ENCODE results near the gene APCDD1. TPM values are rescaled to one million over a fixed set of nuclear protein-coding genes. Genes with fewer than 3 reads are reported as not detected.

The APCDD1 gene
- total RNA-seq, 1 donor from 2014 or later: 110 TPM

GRCh38 chr18:10421859-10422258 lies 32.6 kb upstream of the APCDD1 start:
- no peak for DNase-seq (ENCODE audit: extremely low spot score, unreplicated experiment)
- peaks cover 10% of the 10 kb centered on the region for H3K4me1 Mint-ChIP-seq (ENCODE audit: unreplicated experiment)
- H3K27ac Mint-ChIP-seq: no peak overlapping the region
- H3K36me3 Mint-ChIP-seq: peaks cover 9% of the 10 kb centered on the region
- H3K4me3 Mint-ChIP-seq: no peak overlapping the region
- H3K9me3 Mint-ChIP-seq: peaks cover 18% of the 10 kb centered on the region
- no peaks in the 10 kb centered on the region for H3K27me3 Mint-ChIP-seq
- TF ChIP-seq, protein P1, sequence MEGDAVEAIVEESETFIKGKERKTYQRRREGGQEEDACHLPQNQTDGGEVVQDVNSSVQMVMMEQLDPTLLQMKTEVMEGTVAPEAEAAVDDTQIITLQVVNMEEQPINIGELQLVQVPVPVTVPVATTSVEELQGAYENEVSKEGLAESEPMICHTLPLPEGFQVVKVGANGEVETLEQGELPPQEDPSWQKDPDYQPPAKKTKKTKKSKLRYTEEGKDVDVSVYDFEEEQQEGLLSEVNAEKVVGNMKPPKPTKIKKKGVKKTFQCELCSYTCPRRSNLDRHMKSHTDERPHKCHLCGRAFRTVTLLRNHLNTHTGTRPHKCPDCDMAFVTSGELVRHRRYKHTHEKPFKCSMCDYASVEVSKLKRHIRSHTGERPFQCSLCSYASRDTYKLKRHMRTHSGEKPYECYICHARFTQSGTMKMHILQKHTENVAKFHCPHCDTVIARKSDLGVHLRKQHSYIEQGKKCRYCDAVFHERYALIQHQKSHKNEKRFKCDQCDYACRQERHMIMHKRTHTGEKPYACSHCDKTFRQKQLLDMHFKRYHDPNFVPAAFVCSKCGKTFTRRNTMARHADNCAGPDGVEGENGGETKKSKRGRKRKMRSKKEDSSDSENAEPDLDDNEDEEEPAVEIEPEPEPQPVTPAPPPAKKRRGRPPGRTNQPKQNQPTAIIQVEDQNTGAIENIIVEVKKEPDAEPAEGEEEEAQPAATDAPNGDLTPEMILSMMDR (conservative IDR thresholded peaks at IDR 0.05): no peak

- Mint-ChIP-seq H3K4me3 (no peak overlapping the region), H3K9me3 (peaks cover 18% of the 10 kb centered on the region), H3K27me3 (no peaks in the 10 kb centered on the region), H3K4me1 (ENCODE audit: unreplicated experiment) (peaks cover 4% of the 10 kb centered on the region), H3K27ac (no peak overlapping the region), H3K36me3 (peaks cover 4% of the 10 kb centered on the region)
- no peak for DNase-seq (ENCODE audit: extremely low spot score, unreplicated experiment)
- TF ChIP-seq, protein P1 (conservative IDR thresholded peaks at IDR 0.05): no peak
These were observed 31.7 kb upstream of the APCDD1 start for GRCh38 chr18:10422731-10423130.

DNA sequence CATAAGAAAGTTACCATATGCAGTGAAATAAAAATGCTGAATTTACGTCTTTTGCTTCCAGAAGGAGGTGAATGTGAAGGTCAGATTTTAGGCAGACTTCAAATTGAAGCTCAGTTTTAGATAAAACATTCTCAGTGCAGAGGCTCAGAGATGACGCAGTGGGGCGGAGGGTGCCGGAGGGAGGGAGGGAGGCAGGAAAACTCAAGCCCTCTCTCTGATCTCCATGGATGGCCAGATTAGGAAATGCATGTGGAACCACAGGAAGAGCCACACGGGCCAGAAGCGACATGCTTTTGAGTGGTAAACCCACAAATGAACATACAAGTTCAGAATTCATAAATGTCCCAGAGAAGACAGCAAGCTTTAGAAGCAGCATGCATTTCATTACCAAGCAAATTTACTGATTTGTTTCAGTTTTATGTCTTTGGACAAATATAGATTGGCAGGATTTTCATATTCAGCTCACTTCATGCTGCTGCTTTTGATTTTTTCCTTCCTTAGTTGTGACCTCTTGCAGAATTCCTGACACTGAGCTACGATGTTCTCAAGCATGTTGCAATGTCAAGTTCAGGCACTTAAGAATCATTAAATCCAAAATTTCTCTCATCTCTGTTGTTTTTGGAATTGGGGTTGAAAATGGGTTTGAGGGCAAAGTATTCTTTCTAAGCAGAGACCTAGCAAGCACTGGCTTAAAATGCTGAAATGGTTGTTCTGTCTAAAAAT lies 29.7 kb upstream of the APCDD1 start:
- H3K27ac Mint-ChIP-seq: no peak overlapping the region

GRCh38 chr18:10430677-10431076 lies 23.8 kb upstream of the APCDD1 start:
- Mint-ChIP-seq H3K4me3 (no peak overlapping the region), H3K36me3 (no peaks in the 10 kb centered on the region), H3K9me3 (no peaks in the 10 kb centered on the region), H3K27ac (no peak overlapping the region), H3K27me3 (no peaks in the 10 kb centered on the region), H3K4me1 (ENCODE audit: unreplicated experiment) (peaks cover 31% of the 10 kb centered on the region)
- TF ChIP-seq, protein P1 (conservative IDR thresholded peaks at IDR 0.05): no peak
- DNase-seq (ENCODE audit: extremely low spot score, unreplicated experiment): no peak

More for the DNA sequence above, 29.7 kb upstream of the APCDD1 start:
- no peak for DNase-seq (ENCODE audit: extremely low spot score, unreplicated experiment)
- peaks cover 14% of the 10 kb centered on the region for H3K9me3 Mint-ChIP-seq
- H3K36me3 Mint-ChIP-seq: no peaks in the 10 kb centered on the region
- TF ChIP-seq, protein P1 (conservative IDR thresholded peaks at IDR 0.05): no peak
- H3K4me3 Mint-ChIP-seq: no peak overlapping the region
- H3K27me3 Mint-ChIP-seq: no peaks in the 10 kb centered on the region
- peaks cover 10% of the 10 kb centered on the region for H3K4me1 Mint-ChIP-seq (ENCODE audit: unreplicated experiment)

DNA sequence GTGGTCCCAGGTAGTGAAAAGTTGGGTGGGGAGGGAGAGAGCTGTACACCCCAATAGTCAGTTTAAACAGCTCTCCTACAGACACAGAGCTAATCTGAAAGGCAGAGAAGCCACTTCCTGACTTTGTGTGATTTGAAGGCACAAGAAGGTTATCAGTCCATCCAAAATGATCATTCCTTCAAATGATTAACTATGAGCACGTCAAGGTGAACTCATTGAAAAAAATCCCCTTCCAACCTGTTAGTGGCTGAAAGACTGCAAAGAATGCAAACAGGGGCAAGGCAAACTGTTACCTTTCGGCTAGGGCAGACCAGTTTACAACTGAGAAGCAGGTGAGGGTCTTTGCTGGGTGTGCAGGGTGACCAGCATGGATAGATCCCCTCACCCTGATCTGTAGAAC lies 22.8 kb upstream of the APCDD1 start:
- Mint-ChIP-seq H3K4me3 (no peak overlapping the region), H3K27ac (no peak overlapping the region), H3K27me3 (no peaks in the 10 kb centered on the region), H3K9me3 (no peaks in the 10 kb centered on the region), H3K4me1 (ENCODE audit: unreplicated experiment) (peaks cover 31% of the 10 kb centered on the region), H3K36me3 (no peaks in the 10 kb centered on the region)
- TF ChIP-seq, protein P1 (conservative IDR thresholded peaks at IDR 0.05): no peak
- DNase-seq (ENCODE audit: extremely low spot score, unreplicated experiment): no peak

Measured in type B pancreatic cell (in vitro differentiated cells).